Neutrophil (primary cell): ENCODE data around the gene LPP.

Source experiments
- H3K27ac ChIP-seq: fragments of 200-600 bp; sonication (generic); 2 replicates; pipeline ENCODE4 v1.5.1; 2016; ENCODE audit warnings: mild to moderate bottlenecking, moderate library complexity
- H3K27me3 ChIP-seq: fragments of 200-600 bp; sonication (generic); 2 replicates; pipeline ENCODE4 v1.6.0; 2016; ENCODE audit warnings: mild to moderate bottlenecking
- H3K36me3 ChIP-seq: fragments of 200-600 bp; sonication (generic); 2 replicates; pipeline ENCODE4 v1.5.1; 2017
- H3K4me1 ChIP-seq, 2 experiments: fragments of 200-600 bp in 1 of 2; sonication (generic) in 1 of 2; 1 replicate in 1 of 2; 2 replicates in 1 of 2; pipeline versions ENCODE4 v1.5.1 to v1.6.1; 2013 to 2016; ENCODE audit warnings: low read depth in 1 of 2, low read length in 1 of 2, mild to moderate bottlenecking in 1 of 2, moderate library complexity in 1 of 2; ENCODE audit not compliant: control insufficient read depth in 1 of 2, insufficient read depth in 1 of 2
- H3K4me3 ChIP-seq, 2 experiments: fragments of 200-600 bp in 1 of 2; sonication (generic) in 1 of 2; 1 replicate in 1 of 2; 2 replicates in 1 of 2; pipeline ENCODE4 v1.5.1; 2013 to 2016; ENCODE audit warnings: low read depth in 1 of 2, low read length in 1 of 2, mild to moderate bottlenecking in 1 of 2, moderate library complexity in 1 of 2
- H3K9me3 ChIP-seq: fragments of 200-600 bp; sonication (generic); 2 replicates; pipeline ENCODE4 v1.5.1; 2016
- TF ChIP-seq, protein P1 (sequence below): fragments of 200-600 bp; sonication (generic); IDR thresholded peaks from 2 replicates; pipeline ENCODE4 v1.5.1; 2016; ENCODE audit warnings: antibody characterized with exemption

The LPP gene

GRCh38 chr3:188209034-188209433, 55.1 kb downstream of the LPP start:
- Histone ChIP-seq H3K4me3 (no peak overlapping the region), H3K27me3 (no peaks in the 10 kb centered on the region), H3K4me1 (peaks cover 5 to 9% of the 10 kb centered on the region in 2 experiments), H3K9me3 (no peaks in the 10 kb centered on the region), H3K36me3 (no peaks in the 10 kb centered on the region), H3K27ac (no peak overlapping the region)
- TF ChIP-seq, protein P1, sequence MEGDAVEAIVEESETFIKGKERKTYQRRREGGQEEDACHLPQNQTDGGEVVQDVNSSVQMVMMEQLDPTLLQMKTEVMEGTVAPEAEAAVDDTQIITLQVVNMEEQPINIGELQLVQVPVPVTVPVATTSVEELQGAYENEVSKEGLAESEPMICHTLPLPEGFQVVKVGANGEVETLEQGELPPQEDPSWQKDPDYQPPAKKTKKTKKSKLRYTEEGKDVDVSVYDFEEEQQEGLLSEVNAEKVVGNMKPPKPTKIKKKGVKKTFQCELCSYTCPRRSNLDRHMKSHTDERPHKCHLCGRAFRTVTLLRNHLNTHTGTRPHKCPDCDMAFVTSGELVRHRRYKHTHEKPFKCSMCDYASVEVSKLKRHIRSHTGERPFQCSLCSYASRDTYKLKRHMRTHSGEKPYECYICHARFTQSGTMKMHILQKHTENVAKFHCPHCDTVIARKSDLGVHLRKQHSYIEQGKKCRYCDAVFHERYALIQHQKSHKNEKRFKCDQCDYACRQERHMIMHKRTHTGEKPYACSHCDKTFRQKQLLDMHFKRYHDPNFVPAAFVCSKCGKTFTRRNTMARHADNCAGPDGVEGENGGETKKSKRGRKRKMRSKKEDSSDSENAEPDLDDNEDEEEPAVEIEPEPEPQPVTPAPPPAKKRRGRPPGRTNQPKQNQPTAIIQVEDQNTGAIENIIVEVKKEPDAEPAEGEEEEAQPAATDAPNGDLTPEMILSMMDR: no peak

- H3K4me3 ChIP-seq: no peak overlapping the region
- H3K36me3 ChIP-seq: no peaks in the 10 kb centered on the region
- H3K9me3 ChIP-seq: no peaks in the 10 kb centered on the region
- TF ChIP-seq, protein P1: no peak
- H3K27ac ChIP-seq: no peak overlapping the region
- peaks cover 12 to 16% of the 10 kb centered on the region in 2 experiments for H3K4me1 ChIP-seq
- H3K27me3 ChIP-seq: no peaks in the 10 kb centered on the region
These were observed 55.8 kb downstream of the LPP start for GRCh38 chr3:188209740-188210139.

DNA sequence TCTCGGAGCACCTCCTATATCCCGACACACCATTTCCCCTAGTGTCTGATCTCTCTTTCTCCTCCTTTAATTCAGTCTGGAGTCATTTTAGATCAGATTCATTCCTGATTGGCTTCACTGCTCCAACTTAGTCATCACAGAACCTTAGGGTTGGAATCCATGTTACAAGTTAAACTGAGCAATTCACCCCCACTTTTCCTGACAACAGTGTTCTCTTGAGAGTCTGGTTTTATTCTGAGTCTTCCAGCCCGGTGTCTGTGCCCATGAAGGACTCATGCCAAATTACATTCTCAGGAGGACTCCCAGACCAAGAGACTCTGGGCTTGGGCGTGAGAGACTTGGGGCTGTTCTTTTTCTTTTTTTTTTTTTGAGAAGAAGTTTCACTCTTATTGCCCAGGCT, 57.5 kb downstream of the LPP start:
- H3K4me1 ChIP-seq: peaks cover 24 to 29% of the 10 kb centered on the region in 2 experiments
- TF ChIP-seq, protein P1: no peak
- H3K9me3 ChIP-seq: no peaks in the 10 kb centered on the region
- H3K4me3 ChIP-seq: no peak overlapping the region
- H3K36me3 ChIP-seq: no peaks in the 10 kb centered on the region
- no peaks in the 10 kb centered on the region for H3K27me3 ChIP-seq
- no peak overlapping the region for H3K27ac ChIP-seq

DNA sequence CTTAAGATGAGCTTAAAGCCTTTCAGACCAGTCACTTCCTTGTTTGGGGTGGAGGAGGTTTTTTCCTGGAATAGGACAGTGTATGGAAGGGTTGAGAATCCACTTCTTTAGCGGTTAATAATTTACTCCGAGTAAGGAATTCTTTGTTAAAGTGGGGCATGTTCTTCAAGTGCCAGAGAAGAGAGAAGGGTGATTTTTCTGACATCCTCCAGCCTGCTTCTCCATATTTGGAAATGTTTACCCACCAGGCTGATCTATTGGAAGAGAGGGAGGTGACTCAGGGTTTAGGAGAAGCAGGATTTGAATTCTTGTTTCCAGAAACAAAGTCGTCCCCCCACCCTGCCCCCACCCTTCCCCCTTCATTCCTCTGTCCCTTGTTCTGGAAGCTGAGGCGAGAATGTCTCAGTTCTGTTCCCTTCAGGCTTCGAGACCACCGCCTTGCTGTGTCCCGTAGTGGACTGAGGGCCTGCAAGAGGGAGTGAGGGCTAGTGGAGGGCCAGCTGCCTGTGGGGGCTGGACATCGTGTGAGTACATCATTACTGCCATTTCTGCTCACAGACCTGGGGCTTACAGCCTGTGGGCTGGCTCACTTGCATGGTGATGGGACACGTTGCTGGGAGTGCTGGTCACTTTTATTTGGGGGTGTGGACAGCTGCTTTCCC, 58.5 kb downstream of the LPP start:
- peak overlapping the region; percentile 84 for H3K27ac ChIP-seq
- H3K36me3 ChIP-seq: no peaks in the 10 kb centered on the region
- H3K4me3 ChIP-seq: no peak overlapping the region
- no peaks in the 10 kb centered on the region for H3K9me3 ChIP-seq
- TF ChIP-seq, protein P1: no peak
- H3K4me1 ChIP-seq: peaks cover 24 to 29% of the 10 kb centered on the region in 2 experiments
- H3K27me3 ChIP-seq: no peaks in the 10 kb centered on the region

- H3K4me3 ChIP-seq: no peak overlapping the region
These were observed 60.5 kb downstream of the LPP start for GRCh38 chr3:188214442-188214841.

More at GRCh38 chr3:188214442-188214841, 60.5 kb downstream of the LPP start:
- Histone ChIP-seq H3K9me3 (no peaks in the 10 kb centered on the region), H3K27me3 (no peaks in the 10 kb centered on the region), H3K36me3 (no peaks in the 10 kb centered on the region), H3K27ac (peak overlapping the region; percentile 84), H3K4me1 (peaks cover 24 to 29% of the 10 kb centered on the region in 2 experiments)
- TF ChIP-seq, protein P1: no peak
